ENCODE measurements around the gene BSND. TPM values are rescaled to one million over a fixed set of nuclear protein-coding genes. Genes with fewer than 3 reads are reported as not detected.
"Not testable (repeated sequence)": the region's sequence is repeated elsewhere in the genome, so short reads cannot be mapped to it uniquely, and the experiment has no call there.

Gene BSND
- polyA plus RNA-seq, 1 donor from 2014 or later, result not detected

DNA sequence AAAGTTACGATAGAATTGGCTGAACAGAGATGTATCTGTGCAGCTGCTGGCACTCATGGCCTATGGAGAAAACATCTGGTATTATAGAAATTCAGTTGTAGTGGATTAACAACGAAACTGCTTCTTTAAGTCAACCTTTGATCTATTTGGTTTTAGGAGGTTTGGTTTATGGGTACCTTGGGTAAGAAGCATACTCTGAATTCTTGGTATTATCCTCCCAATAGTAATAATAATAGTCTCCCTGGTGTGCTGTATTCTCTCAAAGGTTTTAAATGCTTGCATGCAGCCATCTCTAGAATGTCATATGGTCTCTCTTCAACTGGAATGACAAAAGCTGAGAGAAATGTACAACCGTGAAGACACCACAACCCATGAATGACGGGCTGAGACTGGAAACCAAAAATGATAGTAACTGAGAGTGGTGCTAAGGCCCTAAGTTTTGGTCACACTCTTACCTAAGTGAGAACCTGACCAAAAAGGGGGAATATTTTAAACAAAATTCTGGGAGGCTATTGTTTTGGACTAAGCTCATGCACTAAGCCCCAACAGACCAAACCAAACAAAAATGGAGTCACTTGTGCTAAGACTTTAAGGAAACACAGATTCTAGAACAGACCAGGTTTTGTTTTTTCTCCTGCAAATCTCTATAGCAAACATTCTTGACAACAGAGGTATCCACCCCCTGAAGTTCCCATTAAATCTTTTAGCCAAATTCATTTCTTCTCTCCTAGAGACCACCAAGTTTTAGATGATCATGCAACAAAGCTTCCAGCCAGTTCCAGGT is 35.9 kb upstream of the BSND start:
- Histone ChIP-seq H3K27me3 (ENCODE audit: insufficient read depth, low read depth, low read length) (no peaks in the 10 kb centered on the region), H3K79me2 (replicated peaks; ENCODE audit: insufficient read depth, low read length) (no peaks in the 10 kb centered on the region), H3K9me3 (ENCODE audit: low read length) (no peaks in the 10 kb centered on the region), H3F3A (ENCODE audit: insufficient read depth, low read length, poor library complexity, severe bottlenecking) (no peaks in the 10 kb centered on the region), H3K4me3 (ENCODE audit: low read length) (no peak overlapping the region), H3K9me2 (ENCODE audit: insufficient read depth, low read length) (no peaks in the 10 kb centered on the region), H4K20me1 (ENCODE audit: insufficient read depth) (no peaks in the 10 kb centered on the region), H3K9ac (ENCODE audit: low read length) (no peak overlapping the region), H3K27ac (ENCODE audit: low read length) (no peak overlapping the region), H3K4me2 (ENCODE audit: low read length) (no peak overlapping the region), H2AFZ (ENCODE audit: low read depth, low read length) (no peak overlapping the region), H3K36me3 (ENCODE audit: insufficient read depth, low read length) (no peaks in the 10 kb centered on the region)
- no peak for TF ChIP-seq RAD21 (conservative IDR thresholded peaks at IDR 0.05)
- TF ChIP-seq, protein P1, sequence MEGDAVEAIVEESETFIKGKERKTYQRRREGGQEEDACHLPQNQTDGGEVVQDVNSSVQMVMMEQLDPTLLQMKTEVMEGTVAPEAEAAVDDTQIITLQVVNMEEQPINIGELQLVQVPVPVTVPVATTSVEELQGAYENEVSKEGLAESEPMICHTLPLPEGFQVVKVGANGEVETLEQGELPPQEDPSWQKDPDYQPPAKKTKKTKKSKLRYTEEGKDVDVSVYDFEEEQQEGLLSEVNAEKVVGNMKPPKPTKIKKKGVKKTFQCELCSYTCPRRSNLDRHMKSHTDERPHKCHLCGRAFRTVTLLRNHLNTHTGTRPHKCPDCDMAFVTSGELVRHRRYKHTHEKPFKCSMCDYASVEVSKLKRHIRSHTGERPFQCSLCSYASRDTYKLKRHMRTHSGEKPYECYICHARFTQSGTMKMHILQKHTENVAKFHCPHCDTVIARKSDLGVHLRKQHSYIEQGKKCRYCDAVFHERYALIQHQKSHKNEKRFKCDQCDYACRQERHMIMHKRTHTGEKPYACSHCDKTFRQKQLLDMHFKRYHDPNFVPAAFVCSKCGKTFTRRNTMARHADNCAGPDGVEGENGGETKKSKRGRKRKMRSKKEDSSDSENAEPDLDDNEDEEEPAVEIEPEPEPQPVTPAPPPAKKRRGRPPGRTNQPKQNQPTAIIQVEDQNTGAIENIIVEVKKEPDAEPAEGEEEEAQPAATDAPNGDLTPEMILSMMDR (IDR thresholded peaks at IDR 0.05; ENCODE audit: poor library complexity, severe bottlenecking), result no peak
- TF ChIP-seq TAF1 (IDR thresholded peaks at IDR 0.05; ENCODE audit: low read depth), result no peak
- no peak for TF ChIP-seq MXI1 (conservative IDR thresholded peaks at IDR 0.05; ENCODE audit: poor library complexity, severe bottlenecking)
- no peak for TF ChIP-seq EP300 (conservative IDR thresholded peaks at IDR 0.05; ENCODE audit: poor library complexity, severe bottlenecking)
- TF ChIP-seq, protein P2, sequence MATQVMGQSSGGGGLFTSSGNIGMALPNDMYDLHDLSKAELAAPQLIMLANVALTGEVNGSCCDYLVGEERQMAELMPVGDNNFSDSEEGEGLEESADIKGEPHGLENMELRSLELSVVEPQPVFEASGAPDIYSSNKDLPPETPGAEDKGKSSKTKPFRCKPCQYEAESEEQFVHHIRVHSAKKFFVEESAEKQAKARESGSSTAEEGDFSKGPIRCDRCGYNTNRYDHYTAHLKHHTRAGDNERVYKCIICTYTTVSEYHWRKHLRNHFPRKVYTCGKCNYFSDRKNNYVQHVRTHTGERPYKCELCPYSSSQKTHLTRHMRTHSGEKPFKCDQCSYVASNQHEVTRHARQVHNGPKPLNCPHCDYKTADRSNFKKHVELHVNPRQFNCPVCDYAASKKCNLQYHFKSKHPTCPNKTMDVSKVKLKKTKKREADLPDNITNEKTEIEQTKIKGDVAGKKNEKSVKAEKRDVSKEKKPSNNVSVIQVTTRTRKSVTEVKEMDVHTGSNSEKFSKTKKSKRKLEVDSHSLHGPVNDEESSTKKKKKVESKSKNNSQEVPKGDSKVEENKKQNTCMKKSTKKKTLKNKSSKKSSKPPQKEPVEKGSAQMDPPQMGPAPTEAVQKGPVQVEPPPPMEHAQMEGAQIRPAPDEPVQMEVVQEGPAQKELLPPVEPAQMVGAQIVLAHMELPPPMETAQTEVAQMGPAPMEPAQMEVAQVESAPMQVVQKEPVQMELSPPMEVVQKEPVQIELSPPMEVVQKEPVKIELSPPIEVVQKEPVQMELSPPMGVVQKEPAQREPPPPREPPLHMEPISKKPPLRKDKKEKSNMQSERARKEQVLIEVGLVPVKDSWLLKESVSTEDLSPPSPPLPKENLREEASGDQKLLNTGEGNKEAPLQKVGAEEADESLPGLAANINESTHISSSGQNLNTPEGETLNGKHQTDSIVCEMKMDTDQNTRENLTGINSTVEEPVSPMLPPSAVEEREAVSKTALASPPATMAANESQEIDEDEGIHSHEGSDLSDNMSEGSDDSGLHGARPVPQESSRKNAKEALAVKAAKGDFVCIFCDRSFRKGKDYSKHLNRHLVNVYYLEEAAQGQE (IDR thresholded peaks at IDR 0.05; ENCODE audit: borderline replicate concordance), result no peak
- no peak for TF ChIP-seq POLR2AphosphoS5 (IDR thresholded peaks at IDR 0.05)
- TF ChIP-seq EZH2 (IDR thresholded peaks at IDR 0.05; ENCODE audit: borderline replicate concordance, insufficient read depth, low read length, poor library complexity, severe bottlenecking), result no peak
- TF ChIP-seq SMC3 (conservative IDR thresholded peaks at IDR 0.05; ENCODE audit: poor library complexity), result no peak

DNA sequence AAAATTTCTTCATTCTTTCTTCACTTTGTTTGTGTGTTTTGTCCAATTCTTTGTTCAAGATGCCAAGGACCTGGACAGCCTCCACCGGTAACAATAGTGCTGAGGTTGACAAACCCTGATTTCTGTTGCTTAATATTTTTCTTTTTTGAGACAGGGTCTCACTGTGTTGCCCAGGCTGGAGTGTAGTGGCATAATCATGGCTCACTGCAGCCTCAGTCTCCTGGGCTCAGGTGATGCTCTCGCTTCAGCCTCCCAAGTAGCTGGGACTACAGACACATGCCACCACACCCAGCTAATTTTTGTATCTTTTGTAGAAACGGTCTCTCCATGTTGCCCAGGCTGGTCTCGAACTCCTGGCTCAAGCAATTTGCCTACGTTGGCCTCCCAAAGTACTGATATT is 34.9 kb upstream of the BSND start:
- not testable (repeated sequence) for H3F3A ChIP-seq (ENCODE audit: insufficient read depth, low read length, poor library complexity, severe bottlenecking)

More for the DNA sequence above, 34.9 kb upstream of the BSND start:
- not testable (repeated sequence) for H3K27ac ChIP-seq (ENCODE audit: low read length); H4K20me1 ChIP-seq (ENCODE audit: insufficient read depth); H3K79me2 ChIP-seq (replicated peaks; ENCODE audit: insufficient read depth, low read length); H2AFZ ChIP-seq (ENCODE audit: low read depth, low read length); H3K4me3 ChIP-seq (ENCODE audit: low read length); H3K9ac ChIP-seq (ENCODE audit: low read length); H3K36me3 ChIP-seq (ENCODE audit: insufficient read depth, low read length); H3K9me3 ChIP-seq (ENCODE audit: low read length); H3K9me2 ChIP-seq (ENCODE audit: insufficient read depth, low read length); H3K4me2 ChIP-seq (ENCODE audit: low read length); H3K27me3 ChIP-seq (ENCODE audit: insufficient read depth, low read depth, low read length)

Measured in neural cell (in vitro differentiated cells).